Astrocyte of the hippocampus (primary cell): ENCODE measurements around the gene KRTAP5-7.

Source experiments
- DNase-seq: peaks from one replicate; pipeline ENCODE4 v3.0.0; 2011; ENCODE audit warnings: low read depth, low spot score

The KRTAP5-7 gene

GRCh38 chr11:71495286-71496230 is 31.5 kb upstream of the KRTAP5-7 start:
- no peak for DNase-seq

DNA sequence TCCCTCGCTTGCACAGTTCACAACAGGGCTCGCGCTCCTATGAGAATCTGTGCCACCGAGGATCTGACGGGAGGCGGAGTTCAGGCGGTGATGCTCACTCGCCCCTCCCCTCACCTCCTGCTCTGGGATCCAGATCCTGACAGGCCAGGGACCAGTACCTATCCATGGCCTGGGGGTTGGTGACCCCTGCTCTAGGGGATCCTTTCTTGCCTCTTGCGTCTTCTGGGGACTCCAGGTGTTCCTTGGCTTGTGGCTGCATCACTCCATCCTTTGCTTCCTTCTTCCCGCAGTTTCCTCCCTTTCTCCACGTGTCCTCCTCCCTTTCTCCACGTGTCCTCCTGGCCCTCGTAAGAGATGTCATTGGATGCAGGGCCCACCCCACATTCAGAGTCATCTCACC is 30.6 kb upstream of the KRTAP5-7 start:
- DNase-seq: no peak

DNA sequence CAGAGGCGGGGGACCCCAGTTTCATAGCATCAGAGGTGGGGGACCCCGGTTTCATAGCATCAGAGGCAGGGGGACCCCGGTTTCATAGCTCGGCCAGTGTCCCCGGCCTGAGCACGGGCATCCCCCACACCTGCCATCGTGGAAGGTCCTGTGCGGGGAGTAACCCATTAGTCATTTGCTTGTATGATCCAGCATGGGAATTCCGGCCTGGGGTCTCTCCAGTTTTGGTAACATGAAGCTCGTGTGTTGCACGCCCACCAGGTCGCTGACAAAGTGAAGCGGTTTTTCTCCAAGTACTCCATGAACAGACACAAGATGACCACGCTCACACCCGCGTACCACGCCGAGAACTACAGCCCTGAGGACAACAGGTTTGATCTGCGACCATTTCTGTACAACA is 29.0 kb upstream of the KRTAP5-7 start:
- DNase-seq: no peak

DNA sequence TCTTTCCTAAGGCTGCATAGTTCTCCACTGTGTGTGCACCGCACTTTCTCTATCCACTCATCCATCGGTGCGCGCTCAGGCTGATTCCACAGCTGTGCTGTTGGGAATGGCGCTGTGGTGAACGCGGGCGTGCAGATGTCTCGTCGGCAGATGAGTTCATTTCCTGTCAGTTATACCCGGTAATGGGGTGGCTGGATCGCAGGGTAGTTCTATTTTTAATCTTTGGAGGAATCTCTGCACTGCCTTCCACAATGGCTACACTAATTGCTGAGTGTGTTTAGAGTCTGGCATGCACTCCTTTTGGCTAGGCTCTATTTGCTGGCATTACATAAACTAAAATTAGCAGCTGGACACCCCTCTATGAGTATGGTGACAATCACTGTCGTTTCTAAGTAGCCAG is 27.9 kb upstream of the KRTAP5-7 start:
- no peak for DNase-seq

DNA sequence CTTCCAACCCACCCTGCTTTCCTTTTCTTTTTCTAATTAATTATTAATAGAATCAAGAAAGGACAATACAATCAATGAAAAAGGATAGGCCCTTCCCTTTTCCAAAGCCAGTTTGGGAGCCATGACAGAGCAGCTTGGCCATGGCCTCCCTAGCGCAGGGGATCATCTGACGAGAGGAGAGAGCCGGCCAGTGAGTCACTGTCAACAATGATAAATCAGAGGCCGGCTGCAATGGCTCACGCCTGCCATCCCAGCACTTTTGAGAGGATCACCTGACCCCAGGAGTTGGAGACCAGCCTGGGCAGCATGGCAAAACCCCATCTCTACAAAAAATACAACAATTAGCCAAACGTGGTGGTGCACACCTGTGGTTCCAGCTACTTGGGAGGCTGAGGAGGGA is 27.5 kb upstream of the KRTAP5-7 start:
- no peak for DNase-seq

GRCh38 chr11:71500601-71501021 is 26.5 kb upstream of the KRTAP5-7 start:
- DNase-seq: no peak

DNA sequence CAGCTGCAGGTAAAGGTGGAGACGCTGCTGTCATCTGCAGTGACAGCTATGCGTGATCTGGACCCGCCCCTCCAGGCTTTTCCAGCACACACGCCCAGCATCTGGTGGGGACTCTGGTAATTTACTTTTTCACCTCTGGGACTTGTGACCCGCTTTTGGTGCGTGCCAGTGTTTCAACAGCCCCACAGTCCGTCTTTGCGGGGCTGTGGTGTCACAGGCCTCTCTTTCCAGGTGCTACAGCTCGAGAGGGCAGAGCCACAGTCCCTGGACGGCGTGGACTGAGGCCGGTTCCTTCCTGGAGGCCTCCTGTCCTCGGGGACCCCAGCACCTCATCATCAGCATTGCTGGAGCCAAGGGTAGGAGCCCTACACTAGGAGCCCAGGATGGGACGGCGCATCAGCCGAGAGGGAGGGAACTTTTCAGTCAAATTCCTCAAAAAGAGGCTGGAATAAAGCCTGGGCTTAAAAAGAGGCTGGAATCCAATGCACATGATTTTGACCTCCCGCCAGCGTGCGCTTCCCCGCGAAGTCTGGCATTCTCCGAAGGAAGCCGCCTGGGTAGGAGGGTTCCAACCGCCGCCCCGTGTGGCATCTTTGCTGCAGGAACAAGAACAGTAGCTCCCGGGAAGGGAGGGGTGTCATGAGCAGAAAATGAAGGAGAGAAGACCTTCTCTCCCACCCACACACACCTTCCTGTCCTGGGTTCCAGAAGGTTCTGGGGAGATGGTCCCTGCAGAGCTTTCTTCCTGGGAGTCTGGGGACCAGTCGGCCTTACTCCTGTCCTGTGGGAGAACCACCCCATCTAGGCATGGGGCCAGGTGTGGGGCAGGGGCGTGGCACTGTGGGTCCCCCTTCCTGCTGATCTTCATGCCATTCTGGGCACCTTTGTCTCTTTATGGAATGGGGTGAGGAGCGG is 25.7 kb upstream of the KRTAP5-7 start:
- no peak for DNase-seq

DNA sequence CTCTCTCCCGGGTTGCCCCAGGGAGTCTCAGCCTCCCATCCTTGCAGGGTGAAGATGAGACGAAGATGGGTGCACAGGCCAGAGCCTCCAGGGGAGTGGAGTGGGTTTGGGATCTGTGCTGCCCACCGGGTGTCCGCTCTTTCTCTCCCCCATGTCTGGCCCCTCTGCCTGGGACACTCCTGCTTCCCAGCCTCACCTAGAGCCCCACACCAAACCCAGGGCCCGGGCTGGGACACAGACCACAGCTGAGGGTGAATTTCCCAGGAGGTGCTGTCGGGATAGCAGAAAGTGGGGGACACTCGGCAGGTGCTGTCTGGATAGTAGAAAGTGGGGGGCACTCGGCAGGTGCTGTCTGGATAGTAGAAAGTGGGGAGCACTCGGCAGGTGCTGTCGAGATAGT is 25.0 kb upstream of the KRTAP5-7 start:
- DNase-seq: no peak

DNA sequence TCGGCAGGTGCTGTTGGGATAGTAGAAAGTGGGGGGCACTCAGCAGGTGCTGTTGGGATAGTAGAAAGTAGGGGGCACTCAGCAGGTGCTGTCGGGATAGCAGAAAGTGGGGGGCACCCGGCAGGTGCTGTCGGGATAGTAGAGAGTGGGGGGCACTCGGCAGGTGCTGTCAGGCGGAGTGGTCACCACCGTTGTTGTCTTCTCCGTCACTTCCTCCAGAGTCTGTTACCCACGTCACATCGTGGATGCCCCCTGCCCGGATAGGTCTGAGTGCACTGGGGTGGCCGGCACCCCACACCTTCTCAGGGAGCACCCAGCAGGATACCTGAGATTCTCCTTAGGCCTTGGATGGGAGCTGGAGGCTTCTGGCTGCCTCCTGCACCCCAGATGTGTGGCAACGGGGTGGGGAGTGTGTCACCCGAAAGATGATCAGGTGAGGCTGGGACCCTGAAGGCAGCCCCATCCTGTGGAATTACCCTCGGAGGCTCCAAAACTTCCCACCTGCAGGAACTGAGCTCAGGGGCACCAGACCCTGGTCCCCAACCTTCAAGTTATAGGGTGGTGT is 24.1 kb upstream of the KRTAP5-7 start:
- no peak for DNase-seq

DNA sequence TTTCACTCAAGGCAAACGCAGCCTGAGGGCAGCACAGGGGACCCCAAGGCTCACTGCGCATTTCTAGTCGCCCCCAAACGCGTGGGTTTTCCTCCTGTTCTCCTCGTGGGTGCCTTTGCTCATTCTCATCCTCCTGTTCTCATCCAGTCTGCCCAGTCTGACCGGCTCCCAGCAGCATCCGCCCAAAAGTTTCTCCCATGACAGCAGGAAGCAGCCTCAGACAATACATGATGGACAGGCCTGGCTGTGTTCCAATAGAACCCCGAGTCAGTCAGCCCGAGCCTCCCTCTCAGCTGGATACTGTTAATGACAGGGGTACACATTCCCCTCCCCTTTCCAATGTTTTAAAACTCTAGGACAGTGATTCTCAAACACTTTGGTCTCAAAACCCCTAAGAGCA is 22.5 kb upstream of the KRTAP5-7 start:
- no peak for DNase-seq

- no peak for DNase-seq
These were observed 22.1 kb upstream of the KRTAP5-7 start for GRCh38 chr11:71505001-71505400.

GRCh38 chr11:71505781-71506180 is 21.3 kb upstream of the KRTAP5-7 start:
- no peak for DNase-seq

- DNase-seq: no peak
These were observed 20.0 kb upstream of the KRTAP5-7 start for GRCh38 chr11:71507102-71507501.

GRCh38 chr11:71518506-71519471 is 8.3 kb upstream of the KRTAP5-7 start:
- no peak for DNase-seq

GRCh38 chr11:71519546-71519945 is 7.5 kb upstream of the KRTAP5-7 start:
- DNase-seq: no peak

DNA sequence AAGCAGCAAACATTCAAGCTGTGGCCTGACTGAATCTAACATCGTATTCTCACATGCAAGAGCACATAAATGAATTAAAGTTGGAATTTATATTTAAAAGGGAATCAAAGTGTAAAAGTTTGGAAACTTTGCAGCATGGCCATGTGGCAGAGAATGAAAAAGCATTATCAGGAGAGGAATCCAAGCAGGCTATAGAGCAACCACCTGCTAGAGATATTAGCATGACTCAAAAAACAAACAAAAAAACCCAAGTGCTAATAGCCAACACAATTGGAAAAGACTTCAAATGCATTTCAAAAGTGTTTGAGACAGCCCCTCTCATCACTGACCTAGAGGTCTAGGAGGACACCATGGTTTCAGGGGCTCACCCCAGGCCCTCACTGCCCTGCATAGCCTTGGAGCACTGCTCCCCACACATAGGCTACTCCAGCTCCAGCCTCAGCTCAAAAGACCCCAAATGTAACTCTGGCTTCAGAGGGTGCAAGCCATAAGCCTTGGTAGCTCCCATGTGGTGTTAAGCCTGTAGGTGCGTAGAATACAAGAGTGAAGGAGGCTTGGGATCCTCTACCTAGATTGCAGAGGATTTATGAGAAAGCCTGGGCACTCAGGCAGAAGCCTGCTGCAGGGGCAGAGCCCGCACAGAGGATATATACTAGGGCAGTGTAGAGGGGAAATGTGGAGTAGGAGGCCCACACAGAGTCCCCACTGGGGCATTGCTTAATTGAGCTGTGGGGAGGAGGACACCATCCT is 1.7 kb upstream of the KRTAP5-7 start:
- DNase-seq: no peak

GRCh38 chr11:71525938-71526495 is 1.1 kb upstream of the KRTAP5-7 start:
- no peak for DNase-seq

- no peak for DNase-seq
These were observed 626 bp downstream of the KRTAP5-7 start for GRCh38 chr11:71527576-71528210.

DNA sequence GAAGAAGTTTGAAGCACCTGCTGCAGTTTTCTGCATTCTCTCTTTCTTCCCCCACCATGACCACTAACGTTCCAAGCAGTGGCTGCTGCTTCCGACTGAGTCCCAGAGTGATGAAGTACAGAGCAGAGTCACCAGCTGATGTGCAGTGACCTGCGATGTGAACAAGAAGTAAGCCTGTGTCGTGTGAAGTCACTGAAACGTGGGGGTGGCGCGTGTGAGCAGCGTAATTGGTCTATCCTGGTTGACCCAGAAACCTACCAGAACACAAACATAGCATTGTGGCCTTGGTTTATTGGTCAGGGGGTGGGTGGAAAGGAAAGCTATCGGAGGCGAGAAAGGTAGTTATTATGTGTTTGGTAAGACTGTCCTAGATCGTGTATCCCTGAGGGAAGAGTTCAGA is 3.5 kb downstream of the KRTAP5-7 start:
- DNase-seq: no peak
